SU-DHL-6 (cell line): Measurements from ENCODE around the gene GMEB2.

Experiments
- H2AFZ ChIP-seq: fragments of 200-600 bp; sonication (generic); 2 replicates; pipeline ENCODE4 v1.6.1; 2014; ENCODE audit warnings: low read depth, mild to moderate bottlenecking, moderate library complexity, mixed read lengths, antibody characterized with exemption, low read length; ENCODE audit not compliant: severe bottlenecking
- H3F3A ChIP-seq: fragments of 200-600 bp; shearing (Covaris generic); 2 replicates; pipeline ENCODE4 v1.6.0; 2016; ENCODE audit warnings: antibody characterized with exemption, mild to moderate bottlenecking; ENCODE audit not compliant: insufficient read depth
- H3K27ac ChIP-seq: fragments of 200-600 bp; sonication (generic); 2 replicates; pipeline ENCODE4 v1.5.1; 2016; ENCODE audit warnings: low read depth, mild to moderate bottlenecking, low read length, moderate library complexity, mixed read lengths
- H3K27me3 ChIP-seq: fragments of 200-600 bp; sonication (generic), shearing (Covaris generic); 2 replicates; pipeline ENCODE4 v1.6.0; 2014; ENCODE audit warnings: mild to moderate bottlenecking, low read length
- H3K36me3 ChIP-seq: fragments of 200-600 bp; sonication (generic); 2 replicates; pipeline ENCODE4 v1.6.1; 2014; ENCODE audit warnings: mild to moderate bottlenecking, low read length, mixed read lengths
- H3K4me2 ChIP-seq: fragments of 300-600, 200-600 bp; shearing (Covaris generic), sonication (generic); 2 replicates; pipeline ENCODE4 v1.6.0; 2014; ENCODE audit warnings: low read length, low read depth, mild to moderate bottlenecking; ENCODE audit not compliant: poor library complexity, severe bottlenecking
- H3K4me3 ChIP-seq: fragments of 200-600 bp; sonication (generic); 2 replicates; pipeline ENCODE4 v1.5.1; 2014; ENCODE audit warnings: antibody characterized with exemption, low read length, mild to moderate bottlenecking, mixed read lengths; ENCODE audit not compliant: insufficient read depth, poor library complexity, severe bottlenecking
- H3K79me2 ChIP-seq: fragments of 200-600 bp; sonication (generic); 2 replicates; pipeline ENCODE4 v1.6.1; 2014; ENCODE audit warnings: mild to moderate bottlenecking, low read length, moderate library complexity; ENCODE audit not compliant: insufficient read depth
- H3K9ac ChIP-seq: fragments of 200-600 bp; sonication (generic); 2 replicates; pipeline ENCODE4 v1.7.0; 2014; ENCODE audit warnings: mild to moderate bottlenecking, low read length
- H3K9me2 ChIP-seq: fragments of 200-600 bp; sonication (generic); replicated peaks from 2 replicates; pipeline ENCODE4 v1.6.1; 2014; ENCODE audit warnings: low read length; ENCODE audit not compliant: insufficient read depth
- H3K9me3 ChIP-seq: fragments of 200-600 bp; sonication (generic); 2 replicates; pipeline ENCODE4 v1.6.1; 2014; ENCODE audit warnings: low read length, mixed read lengths; ENCODE audit not compliant: insufficient read depth
- H4K20me1 ChIP-seq: fragments of 200-600 bp; sonication (generic); 2 replicates; pipeline ENCODE4 v1.6.1; 2014; ENCODE audit warnings: low read depth, mild to moderate bottlenecking, antibody characterized with exemption, low read length, moderate library complexity, mixed read lengths
- CTCF ChIP-seq: fragments of 200-600 bp; sonication (generic); IDR thresholded peaks from one replicate; pipeline ENCODE4 v1.5.1; 2017; ENCODE audit warnings: antibody characterized with exemption, mild to moderate bottlenecking, low read length, moderate library complexity; ENCODE audit not compliant: insufficient read depth, poor library complexity, severe bottlenecking
- EZH2phosphoT487 ChIP-seq: fragments of 200-600 bp; sonication (generic), shearing (Covaris generic); conservative IDR thresholded peaks from 2 replicates; pipeline ENCODE4 v1.6.1; 2018; ENCODE audit warnings: mild to moderate bottlenecking, antibody characterized with exemption, low read length, moderate library complexity, mixed read lengths

GMEB2 gene

DNA sequence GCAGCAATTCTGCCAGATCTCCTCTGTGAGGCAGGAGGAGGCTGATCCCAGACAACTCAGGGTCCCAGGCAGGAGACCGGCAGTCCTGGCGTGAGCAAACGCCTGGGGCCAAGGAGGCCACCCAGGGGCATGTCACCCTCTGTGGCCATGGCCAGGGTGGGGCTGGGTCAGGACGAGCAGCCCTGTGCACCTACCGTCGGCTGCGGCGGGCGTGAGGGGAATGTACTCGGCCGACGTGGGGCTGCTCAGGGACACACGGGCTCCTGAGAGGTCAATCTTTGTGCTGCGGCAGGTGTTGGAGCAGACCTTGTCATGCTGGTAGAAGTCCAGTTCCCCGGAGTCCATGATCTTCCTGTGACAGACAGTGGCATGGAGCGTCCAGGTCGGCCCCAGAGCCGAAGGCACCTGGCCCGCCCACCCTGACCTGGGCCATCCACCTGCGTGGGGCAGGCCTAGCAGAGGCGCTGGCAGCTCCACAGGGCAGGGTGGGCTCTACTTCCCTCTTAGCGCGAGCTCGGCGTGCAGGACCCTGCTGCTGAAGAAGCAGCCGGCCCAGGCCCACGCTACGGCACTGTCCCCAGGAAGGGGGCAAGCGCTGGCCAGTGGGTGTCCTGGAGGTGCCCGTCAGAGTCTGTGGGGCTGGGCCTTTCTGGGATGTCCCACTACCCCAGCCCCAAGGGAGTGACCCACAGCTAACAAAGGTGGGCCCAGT is 31.3 kb downstream of the GMEB2 start:
- no peaks in the 10 kb centered on the region for H3F3A ChIP-seq
- no peaks in the 10 kb centered on the region for H3K27me3 ChIP-seq
- no peaks in the 10 kb centered on the region for H3K9me3 ChIP-seq
- no peak overlapping the region for H3K4me2 ChIP-seq
- H3K4me3 ChIP-seq, result no peak overlapping the region
- no peak overlapping the region for H3K27ac ChIP-seq
- no peak overlapping the region for H3K9ac ChIP-seq
- no peaks in the 10 kb centered on the region for H3K36me3 ChIP-seq
- no peaks in the 10 kb centered on the region for H3K9me2 ChIP-seq
- TF ChIP-seq EZH2phosphoT487 (no peak), CTCF (no peak)
- H3K79me2 ChIP-seq, result no peaks in the 10 kb centered on the region
- H2AFZ ChIP-seq, result no peak overlapping the region
- H4K20me1 ChIP-seq, result no peaks in the 10 kb centered on the region

DNA sequence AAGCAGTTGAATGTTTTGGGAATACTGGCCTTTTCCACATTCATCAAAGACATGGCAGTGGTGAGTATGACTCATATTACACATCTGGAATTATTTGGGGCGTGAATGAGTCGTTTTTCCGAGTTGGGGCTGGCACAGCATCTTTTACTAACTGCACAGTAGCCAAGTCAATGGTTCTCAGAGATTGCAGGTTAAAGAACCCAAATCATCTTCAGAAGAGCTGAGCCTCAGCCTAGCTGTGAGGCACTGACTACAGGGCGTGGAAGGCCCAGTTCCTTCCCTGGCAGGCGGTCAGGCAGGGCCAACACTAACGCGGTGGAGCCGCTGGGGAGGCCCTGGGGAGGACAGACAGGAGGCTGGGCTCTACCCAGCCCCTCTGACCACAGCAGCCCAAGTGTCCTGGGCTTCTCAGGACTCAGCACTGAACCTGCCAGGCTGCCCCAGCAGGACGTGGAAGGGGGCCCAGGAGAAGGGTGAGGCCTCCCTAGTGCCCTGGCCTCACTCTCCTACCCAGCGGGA is 32.8 kb downstream of the GMEB2 start:
- H4K20me1 ChIP-seq, result no peaks in the 10 kb centered on the region
- no peaks in the 10 kb centered on the region for H3F3A ChIP-seq
- H3K9ac ChIP-seq, result no peak overlapping the region
- TF ChIP-seq EZH2phosphoT487, result no peak
- TF ChIP-seq CTCF, result no peak
- H3K9me2 ChIP-seq, result no peaks in the 10 kb centered on the region
- no peak overlapping the region for H3K4me2 ChIP-seq
- H3K79me2 ChIP-seq, result no peaks in the 10 kb centered on the region
- no peak overlapping the region for H3K27ac ChIP-seq
- H3K4me3 ChIP-seq, result no peak overlapping the region
- no peaks in the 10 kb centered on the region for H3K36me3 ChIP-seq
- H3K27me3 ChIP-seq, result no peaks in the 10 kb centered on the region
- H2AFZ ChIP-seq, result no peak overlapping the region
- no peaks in the 10 kb centered on the region for H3K9me3 ChIP-seq

DNA sequence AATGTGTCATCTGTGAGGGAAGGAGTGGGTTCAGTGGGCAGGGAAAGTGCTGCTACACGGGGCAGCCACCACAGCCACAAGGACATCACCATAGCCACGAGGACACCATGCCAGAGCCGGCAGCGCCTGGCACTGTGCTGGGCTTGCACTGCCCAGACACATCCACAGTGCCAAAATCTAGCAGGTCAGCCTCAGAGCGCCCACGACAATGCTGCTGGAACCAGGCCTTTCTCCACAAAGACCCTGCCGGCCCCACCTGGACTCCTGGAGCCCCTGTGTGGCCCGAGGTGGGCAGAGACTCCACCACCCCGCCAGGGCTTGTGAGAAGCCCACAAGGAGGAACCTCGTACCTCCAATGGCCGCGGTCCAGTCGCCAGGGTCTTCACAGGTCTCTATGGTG is 34.2 kb downstream of the GMEB2 start:
- Histone ChIP-seq H3K27ac (no peak overlapping the region), H3F3A (no peaks in the 10 kb centered on the region), H3K36me3 (no peaks in the 10 kb centered on the region), H3K9me3 (no peaks in the 10 kb centered on the region), H2AFZ (no peak overlapping the region), H3K27me3 (no peaks in the 10 kb centered on the region), H3K9ac (no peak overlapping the region), H3K79me2 (no peaks in the 10 kb centered on the region), H4K20me1 (no peaks in the 10 kb centered on the region), H3K9me2 (no peaks in the 10 kb centered on the region), H3K4me2 (no peak overlapping the region), H3K4me3 (no peak overlapping the region)
- no peak for TF ChIP-seq CTCF
- no peak for TF ChIP-seq EZH2phosphoT487
